ENCODE results near the gene CARD14.

CARD14 gene

DNA sequence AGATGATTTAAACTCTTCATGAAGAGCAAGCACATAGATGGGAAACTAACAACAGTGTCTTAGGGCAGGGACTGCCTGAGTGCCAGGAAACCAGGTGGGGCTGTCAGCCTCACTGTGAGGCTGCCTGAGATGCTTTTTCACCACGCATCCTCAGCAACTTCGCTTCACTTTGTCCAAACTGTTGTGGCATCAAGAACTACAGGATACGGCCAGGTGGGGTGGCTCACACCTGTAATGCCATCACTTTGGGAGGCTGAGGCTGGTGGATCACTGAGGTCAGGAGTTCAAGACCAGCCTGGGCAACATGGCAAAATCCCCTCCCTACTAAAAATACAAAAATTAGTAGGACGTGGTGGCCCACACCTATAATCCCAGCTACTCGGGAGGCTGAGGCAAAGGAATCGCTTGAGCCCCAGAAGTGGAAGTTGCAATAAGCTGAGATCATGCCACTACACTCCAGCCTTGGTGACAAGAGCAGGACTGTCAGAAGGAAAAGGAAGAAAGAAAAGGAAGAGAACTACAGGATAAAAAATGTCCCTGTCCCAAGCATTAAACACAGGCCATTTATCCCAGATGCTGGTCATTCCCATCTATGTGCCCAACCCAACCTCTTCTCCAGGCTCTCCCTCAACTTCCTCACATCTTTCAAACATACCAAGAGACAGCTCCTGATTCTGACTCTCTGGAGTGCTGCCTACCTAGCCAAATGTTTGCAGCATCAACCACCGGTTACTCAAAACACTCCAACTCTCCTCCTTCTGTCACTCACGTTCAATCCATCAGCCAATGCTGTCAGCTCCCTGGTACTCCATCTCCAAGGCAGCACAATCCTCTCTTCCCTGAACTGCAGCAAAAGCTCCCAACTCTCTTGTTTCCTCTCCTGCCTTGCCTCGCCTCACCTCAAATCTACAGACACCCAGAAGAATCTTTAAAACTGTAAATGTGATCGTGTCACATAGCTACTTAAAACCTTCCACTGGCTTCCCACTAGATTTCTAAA is 24.5 kb upstream of the CARD14 start:
- TF ChIP-seq, protein P1, sequence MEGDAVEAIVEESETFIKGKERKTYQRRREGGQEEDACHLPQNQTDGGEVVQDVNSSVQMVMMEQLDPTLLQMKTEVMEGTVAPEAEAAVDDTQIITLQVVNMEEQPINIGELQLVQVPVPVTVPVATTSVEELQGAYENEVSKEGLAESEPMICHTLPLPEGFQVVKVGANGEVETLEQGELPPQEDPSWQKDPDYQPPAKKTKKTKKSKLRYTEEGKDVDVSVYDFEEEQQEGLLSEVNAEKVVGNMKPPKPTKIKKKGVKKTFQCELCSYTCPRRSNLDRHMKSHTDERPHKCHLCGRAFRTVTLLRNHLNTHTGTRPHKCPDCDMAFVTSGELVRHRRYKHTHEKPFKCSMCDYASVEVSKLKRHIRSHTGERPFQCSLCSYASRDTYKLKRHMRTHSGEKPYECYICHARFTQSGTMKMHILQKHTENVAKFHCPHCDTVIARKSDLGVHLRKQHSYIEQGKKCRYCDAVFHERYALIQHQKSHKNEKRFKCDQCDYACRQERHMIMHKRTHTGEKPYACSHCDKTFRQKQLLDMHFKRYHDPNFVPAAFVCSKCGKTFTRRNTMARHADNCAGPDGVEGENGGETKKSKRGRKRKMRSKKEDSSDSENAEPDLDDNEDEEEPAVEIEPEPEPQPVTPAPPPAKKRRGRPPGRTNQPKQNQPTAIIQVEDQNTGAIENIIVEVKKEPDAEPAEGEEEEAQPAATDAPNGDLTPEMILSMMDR (IDR thresholded peaks at IDR 0.05), result no peak
- H3K4me1 ChIP-seq (ENCODE audit: control insufficient read depth in 1 of 2, insufficient read depth in 1 of 2, low read depth in 1 of 2, low read length in 1 of 2), result peaks cover 30 to 38% of the 10 kb centered on the region in 2 experiments
- H3K27me3 ChIP-seq, result no peaks in the 10 kb centered on the region
- peaks cover 38% of the 10 kb centered on the region for H3K36me3 ChIP-seq
- H3K27ac ChIP-seq, result peak overlapping the region; percentile 90
- H3K4me3 ChIP-seq (ENCODE audit: low read depth in 1 of 2, low read length in 1 of 2), result peak overlapping the region; percentile 70 to 85
- H3K9me3 ChIP-seq, result no peaks in the 10 kb centered on the region

DNA sequence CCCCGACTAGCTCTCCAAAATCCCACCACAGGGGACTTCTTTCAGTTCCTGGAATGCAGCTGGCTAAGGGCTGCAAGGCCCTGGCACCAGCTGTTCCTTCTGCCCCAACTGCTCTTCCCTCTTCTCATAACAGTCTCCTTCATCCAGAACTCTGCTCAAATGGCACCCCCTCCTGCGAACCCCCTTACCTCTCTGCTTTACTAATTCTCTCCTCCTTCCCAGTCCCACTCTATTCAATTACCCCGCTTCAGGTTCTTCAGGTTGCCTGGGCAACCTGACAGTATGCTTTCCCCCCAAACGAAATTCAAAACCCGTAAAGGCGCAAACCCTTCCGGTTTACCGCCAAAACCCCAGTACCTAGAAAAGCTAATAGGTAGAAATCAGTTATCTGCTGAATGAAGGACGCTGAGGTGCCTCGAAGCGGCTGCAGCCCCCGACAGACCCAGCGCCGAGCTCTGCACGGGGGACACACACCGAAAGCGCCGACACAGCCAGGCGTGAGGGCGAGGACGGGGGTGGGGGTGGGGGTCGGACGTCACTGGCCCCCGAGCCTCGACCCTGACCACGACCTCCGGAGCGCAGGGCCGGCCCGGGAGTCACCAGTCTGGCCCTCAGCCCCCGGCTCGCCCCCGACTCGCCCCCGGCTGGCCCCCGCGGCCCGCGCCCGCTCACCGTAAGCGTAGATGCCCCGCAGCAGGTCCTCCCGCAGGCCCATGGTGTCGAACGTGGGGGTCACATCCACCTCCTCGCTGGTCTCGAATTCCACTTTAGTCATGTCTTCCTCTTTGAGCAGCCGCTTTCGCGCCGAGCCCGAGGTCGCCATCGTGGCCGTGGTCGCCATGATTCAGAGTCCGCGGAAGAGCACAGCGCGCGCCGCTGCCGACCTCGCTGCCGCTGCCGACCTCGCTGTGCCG is 23.5 kb upstream of the CARD14 start:
- TF ChIP-seq, protein P1 (IDR thresholded peaks at IDR 0.05), result no peak
- Histone ChIP-seq H3K4me3 (ENCODE audit: low read depth in 1 of 2, low read length in 1 of 2) (peak overlapping the region; percentile 70 to 85), H3K27me3 (no peaks in the 10 kb centered on the region), H3K9me3 (no peaks in the 10 kb centered on the region), H3K27ac (peak overlapping the region; percentile 90), H3K4me1 (ENCODE audit: control insufficient read depth in 1 of 2, insufficient read depth in 1 of 2, low read depth in 1 of 2, low read length in 1 of 2) (peaks cover 33 to 46% of the 10 kb centered on the region in 2 experiments), H3K36me3 (peaks cover 28% of the 10 kb centered on the region)

DNA sequence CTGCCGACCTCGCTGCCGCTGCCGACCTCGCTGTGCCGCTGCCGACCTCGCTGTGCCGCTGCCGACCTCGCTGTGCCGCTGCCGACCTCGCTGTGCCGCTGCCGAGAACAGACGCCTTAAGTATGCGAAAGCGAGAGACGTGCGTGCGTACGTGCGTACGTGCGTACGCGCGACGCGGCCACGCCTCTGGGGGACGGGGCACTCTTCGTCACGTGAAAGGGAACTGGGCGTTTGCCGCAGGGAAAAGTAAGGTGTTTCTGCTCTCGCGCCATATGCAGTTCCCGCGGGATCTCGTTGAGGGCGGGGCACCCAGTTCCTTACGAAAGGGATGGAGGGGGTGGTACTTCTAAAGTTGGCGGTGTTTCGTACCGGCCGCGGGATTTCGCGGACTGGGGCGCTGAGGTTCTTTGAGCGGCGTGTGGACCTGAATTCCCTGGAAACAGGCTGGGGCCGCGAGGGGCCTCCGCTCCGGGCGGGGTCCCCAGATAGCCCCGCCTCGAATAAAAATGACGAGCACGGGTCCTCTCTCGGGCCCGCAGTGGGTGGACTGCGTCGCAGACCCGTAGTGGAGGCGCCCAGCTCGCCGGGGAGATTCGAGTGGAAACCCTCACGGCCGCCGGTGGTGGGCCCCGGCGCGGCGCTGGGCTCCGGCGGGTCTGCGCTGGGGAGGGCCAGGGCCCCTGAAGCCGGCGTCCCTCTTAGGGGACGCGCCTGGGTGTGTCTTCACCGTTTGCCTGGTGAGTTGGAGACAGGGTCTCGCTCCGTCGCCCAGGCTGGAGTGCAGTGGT is 22.6 kb upstream of the CARD14 start, which contains the start of gene EIF4A3:
Gene EIF4A3, minus strand, starts transcription at position 94 of the 788 bp plus-strand sequence. CDS start 167 bp downstream, outside the sequence.
- no peaks in the 10 kb centered on the region for H3K9me3 ChIP-seq
- H3K36me3 ChIP-seq, result peaks cover 19% of the 10 kb centered on the region
- H3K27ac ChIP-seq, result peak within 1 kb of the TSS; percentile 90
- peaks cover 41 to 55% of the 10 kb centered on the region in 2 experiments for H3K4me1 ChIP-seq (ENCODE audit: control insufficient read depth in 1 of 2, insufficient read depth in 1 of 2, low read depth in 1 of 2, low read length in 1 of 2)
- H3K27me3 ChIP-seq, result no peaks in the 10 kb centered on the region
- peak within 1 kb of the TSS; percentile 70 to 85 for H3K4me3 ChIP-seq (ENCODE audit: low read depth in 1 of 2, low read length in 1 of 2)
- TF ChIP-seq, protein P1 (IDR thresholded peaks at IDR 0.05), result peak; percentile 77

DNA sequence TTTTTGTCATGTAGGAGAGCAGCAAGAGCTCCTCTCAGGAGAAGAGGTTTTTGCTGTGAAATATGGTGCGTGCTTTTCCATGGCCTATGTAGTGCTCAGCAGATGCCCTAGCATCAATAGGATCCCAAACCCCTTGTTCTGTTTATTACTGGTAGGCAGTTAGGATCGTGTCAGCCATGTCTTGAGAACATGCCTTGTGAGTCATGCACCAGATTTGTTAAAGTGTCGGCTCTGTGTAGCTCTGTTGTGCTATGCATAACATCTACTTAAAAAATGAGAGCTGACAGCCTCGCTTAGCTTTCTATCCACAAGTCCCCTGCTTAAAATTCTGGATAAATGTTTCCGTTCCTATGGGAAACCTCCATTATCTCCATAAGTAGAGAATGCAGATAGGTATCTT is 18.5 kb upstream of the CARD14 start:
- TF ChIP-seq, protein P1 (IDR thresholded peaks at IDR 0.05), result no peak
- Histone ChIP-seq H3K9me3 (peaks cover 6% of the 10 kb centered on the region), H3K4me1 (ENCODE audit: control insufficient read depth in 1 of 2, insufficient read depth in 1 of 2, low read depth in 1 of 2, low read length in 1 of 2) (peaks cover 35 to 48% of the 10 kb centered on the region in 2 experiments), H3K36me3 (no peaks in the 10 kb centered on the region), H3K4me3 (ENCODE audit: low read depth in 1 of 2, low read length in 1 of 2) (no peak overlapping the region), H3K27me3 (no peaks in the 10 kb centered on the region), H3K27ac (peak overlapping the region; percentile 76)
